ENCODE data around the gene TREML4.

DNA sequence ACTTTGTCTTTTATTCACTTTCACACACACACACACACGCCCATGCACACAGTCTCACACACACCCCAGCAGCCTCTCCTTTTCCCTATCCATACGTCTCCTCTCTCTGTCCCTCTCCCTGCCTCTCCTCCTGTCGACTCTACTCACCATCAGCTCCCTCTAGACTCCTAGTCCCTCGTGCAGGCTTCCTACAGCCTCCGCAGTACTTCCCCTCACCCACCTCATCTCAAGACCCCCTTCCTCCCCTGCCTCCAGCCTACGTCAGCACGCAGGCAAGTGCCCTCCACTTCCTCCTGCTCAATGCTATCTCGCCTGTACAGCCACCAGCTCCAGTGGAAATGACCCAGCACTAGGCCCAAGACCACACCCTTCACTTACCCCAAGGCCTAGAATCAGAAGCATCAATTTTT lies 26.4 kb upstream of the TREML4 start:
- no peak for TF ChIP-seq POLR2A (IDR thresholded peaks at IDR 0.05; ENCODE audit: borderline replicate concordance, extremely low read depth, insufficient read depth, insufficient read length)
- TF ChIP-seq SIN3A (IDR thresholded peaks at IDR 0.05; ENCODE audit: low read depth), result no peak
- no peak for TF ChIP-seq SP1 (IDR thresholded peaks at IDR 0.05; ENCODE audit: low read depth)
- TF ChIP-seq, protein P1, sequence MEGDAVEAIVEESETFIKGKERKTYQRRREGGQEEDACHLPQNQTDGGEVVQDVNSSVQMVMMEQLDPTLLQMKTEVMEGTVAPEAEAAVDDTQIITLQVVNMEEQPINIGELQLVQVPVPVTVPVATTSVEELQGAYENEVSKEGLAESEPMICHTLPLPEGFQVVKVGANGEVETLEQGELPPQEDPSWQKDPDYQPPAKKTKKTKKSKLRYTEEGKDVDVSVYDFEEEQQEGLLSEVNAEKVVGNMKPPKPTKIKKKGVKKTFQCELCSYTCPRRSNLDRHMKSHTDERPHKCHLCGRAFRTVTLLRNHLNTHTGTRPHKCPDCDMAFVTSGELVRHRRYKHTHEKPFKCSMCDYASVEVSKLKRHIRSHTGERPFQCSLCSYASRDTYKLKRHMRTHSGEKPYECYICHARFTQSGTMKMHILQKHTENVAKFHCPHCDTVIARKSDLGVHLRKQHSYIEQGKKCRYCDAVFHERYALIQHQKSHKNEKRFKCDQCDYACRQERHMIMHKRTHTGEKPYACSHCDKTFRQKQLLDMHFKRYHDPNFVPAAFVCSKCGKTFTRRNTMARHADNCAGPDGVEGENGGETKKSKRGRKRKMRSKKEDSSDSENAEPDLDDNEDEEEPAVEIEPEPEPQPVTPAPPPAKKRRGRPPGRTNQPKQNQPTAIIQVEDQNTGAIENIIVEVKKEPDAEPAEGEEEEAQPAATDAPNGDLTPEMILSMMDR (IDR thresholded peaks at IDR 0.05 in 2 of 3, conservative IDR thresholded peaks at IDR 0.05 in 1 of 3; ENCODE audit: borderline replicate concordance in 1 of 3, insufficient read depth in 1 of 3, low read depth in 2 of 3, low read length in 2 of 3), result no peak
- TF ChIP-seq RAD21 (IDR thresholded peaks at IDR 0.05; ENCODE audit: low read depth), result no peak
- no peak for TF ChIP-seq CEBPB (IDR thresholded peaks at IDR 0.05; ENCODE audit: low read depth)
- TF ChIP-seq POLR2AphosphoS5 (IDR thresholded peaks at IDR 0.05; ENCODE audit: low read depth, low read length), result no peak
- TF ChIP-seq YY1 (IDR thresholded peaks at IDR 0.05; ENCODE audit: extremely low read depth, insufficient replicate concordance, low read depth, low read length), result no peak
- TF ChIP-seq, protein P2, sequence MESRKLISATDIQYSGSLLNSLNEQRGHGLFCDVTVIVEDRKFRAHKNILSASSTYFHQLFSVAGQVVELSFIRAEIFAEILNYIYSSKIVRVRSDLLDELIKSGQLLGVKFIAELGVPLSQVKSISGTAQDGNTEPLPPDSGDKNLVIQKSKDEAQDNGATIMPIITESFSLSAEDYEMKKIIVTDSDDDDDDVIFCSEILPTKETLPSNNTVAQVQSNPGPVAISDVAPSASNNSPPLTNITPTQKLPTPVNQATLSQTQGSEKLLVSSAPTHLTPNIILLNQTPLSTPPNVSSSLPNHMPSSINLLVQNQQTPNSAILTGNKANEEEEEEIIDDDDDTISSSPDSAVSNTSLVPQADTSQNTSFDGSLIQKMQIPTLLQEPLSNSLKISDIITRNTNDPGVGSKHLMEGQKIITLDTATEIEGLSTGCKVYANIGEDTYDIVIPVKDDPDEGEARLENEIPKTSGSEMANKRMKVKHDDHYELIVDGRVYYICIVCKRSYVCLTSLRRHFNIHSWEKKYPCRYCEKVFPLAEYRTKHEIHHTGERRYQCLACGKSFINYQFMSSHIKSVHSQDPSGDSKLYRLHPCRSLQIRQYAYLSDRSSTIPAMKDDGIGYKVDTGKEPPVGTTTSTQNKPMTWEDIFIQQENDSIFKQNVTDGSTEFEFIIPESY (IDR thresholded peaks at IDR 0.05; ENCODE audit: extremely low read depth, insufficient replicate concordance, low read length), result no peak
- TF ChIP-seq, protein P3, sequence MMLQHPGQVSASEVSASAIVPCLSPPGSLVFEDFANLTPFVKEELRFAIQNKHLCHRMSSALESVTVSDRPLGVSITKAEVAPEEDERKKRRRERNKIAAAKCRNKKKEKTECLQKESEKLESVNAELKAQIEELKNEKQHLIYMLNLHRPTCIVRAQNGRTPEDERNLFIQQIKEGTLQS (IDR thresholded peaks at IDR 0.05), result no peak
- TF ChIP-seq JUND (IDR thresholded peaks at IDR 0.05), result no peak
- TF ChIP-seq, protein P4, sequence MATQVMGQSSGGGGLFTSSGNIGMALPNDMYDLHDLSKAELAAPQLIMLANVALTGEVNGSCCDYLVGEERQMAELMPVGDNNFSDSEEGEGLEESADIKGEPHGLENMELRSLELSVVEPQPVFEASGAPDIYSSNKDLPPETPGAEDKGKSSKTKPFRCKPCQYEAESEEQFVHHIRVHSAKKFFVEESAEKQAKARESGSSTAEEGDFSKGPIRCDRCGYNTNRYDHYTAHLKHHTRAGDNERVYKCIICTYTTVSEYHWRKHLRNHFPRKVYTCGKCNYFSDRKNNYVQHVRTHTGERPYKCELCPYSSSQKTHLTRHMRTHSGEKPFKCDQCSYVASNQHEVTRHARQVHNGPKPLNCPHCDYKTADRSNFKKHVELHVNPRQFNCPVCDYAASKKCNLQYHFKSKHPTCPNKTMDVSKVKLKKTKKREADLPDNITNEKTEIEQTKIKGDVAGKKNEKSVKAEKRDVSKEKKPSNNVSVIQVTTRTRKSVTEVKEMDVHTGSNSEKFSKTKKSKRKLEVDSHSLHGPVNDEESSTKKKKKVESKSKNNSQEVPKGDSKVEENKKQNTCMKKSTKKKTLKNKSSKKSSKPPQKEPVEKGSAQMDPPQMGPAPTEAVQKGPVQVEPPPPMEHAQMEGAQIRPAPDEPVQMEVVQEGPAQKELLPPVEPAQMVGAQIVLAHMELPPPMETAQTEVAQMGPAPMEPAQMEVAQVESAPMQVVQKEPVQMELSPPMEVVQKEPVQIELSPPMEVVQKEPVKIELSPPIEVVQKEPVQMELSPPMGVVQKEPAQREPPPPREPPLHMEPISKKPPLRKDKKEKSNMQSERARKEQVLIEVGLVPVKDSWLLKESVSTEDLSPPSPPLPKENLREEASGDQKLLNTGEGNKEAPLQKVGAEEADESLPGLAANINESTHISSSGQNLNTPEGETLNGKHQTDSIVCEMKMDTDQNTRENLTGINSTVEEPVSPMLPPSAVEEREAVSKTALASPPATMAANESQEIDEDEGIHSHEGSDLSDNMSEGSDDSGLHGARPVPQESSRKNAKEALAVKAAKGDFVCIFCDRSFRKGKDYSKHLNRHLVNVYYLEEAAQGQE (IDR thresholded peaks at IDR 0.05; ENCODE audit: low read depth), result no peak
